IMR-90 (cell line): ENCODE results near the gene GRAMD4. TPM values are rescaled to one million over a fixed set of nuclear protein-coding genes. Genes with fewer than 3 reads are reported as not detected.

Experiments used
- ATAC-seq: fragments of 200-7000 bp; cut with Tn5 transposase; 2 replicates; pipeline ENCODE4 v1.9.1; 2020; ENCODE audit warnings: low read depth, mild to moderate bottlenecking, moderate library complexity
- BruUV-seq: library from RNA; stranded (reverse); fragments of 400-500 nt; replicated peaks from 2 replicates; lab custom pipeline; 2021; lab: Mats Ljungman, UMichigan
- CTCF ChIA-PET: fragments of 300-600 bp; formaldehyde crosslinking; extraction: SDS; loops from one replicate; lab custom pipeline; 2021; ENCODE audit warnings: antibody characterized with exemption; lab: Yijun Ruan, JAX
- POLR2A ChIA-PET: fragments of 300-600 bp; sonication (Branson Sonifier 250); formaldehyde crosslinking; loops from one replicate; lab custom pipeline; 2022; ENCODE audit warnings: antibody characterized with exemption; ENCODE audit not compliant: unreplicated experiment; lab: Charles Lee
- DNase-seq: peaks from one replicate; pipeline ENCODE4 v3.0.0; 2013
- H2AFZ ChIP-seq: replicated peaks from 2 replicates; pipeline ENCODE3; 2013; ENCODE audit warnings: low read length, mild to moderate bottlenecking; ENCODE audit not compliant: poor library complexity
- H2AK5ac ChIP-seq: 2 replicates; pipeline ENCODE4 v1.6.1; 2013; ENCODE audit warnings: low read depth, low read length, inconsistent platforms
- H2AK9ac ChIP-seq: replicated peaks from 2 replicates; pipeline ENCODE3; 2013; ENCODE audit warnings: mild to moderate bottlenecking, low read depth, low read length, moderate library complexity; ENCODE audit not compliant: poor library complexity
- H2BK120ac ChIP-seq: 2 replicates; pipeline ENCODE4 v1.6.1; 2013; ENCODE audit warnings: low read depth, low read length, inconsistent platforms
- H2BK15ac ChIP-seq: 3 replicates; pipeline ENCODE4 v1.6.1; 2013; ENCODE audit warnings: low read depth, low read length, inconsistent platforms
- H2BK20ac ChIP-seq: 2 replicates; pipeline ENCODE4 v1.6.1; 2013; ENCODE audit warnings: low read depth, mild to moderate bottlenecking, inconsistent platforms, low read length, moderate library complexity
- H2BK5ac ChIP-seq: 2 replicates; pipeline ENCODE4 v1.6.1; 2013; ENCODE audit warnings: mild to moderate bottlenecking, low read depth, low read length, inconsistent platforms; ENCODE audit not compliant: poor library complexity, severe bottlenecking
- H3K14ac ChIP-seq: replicated peaks from 2 replicates; pipeline ENCODE4 v1.6.1; 2013; ENCODE audit warnings: low read depth, low read length, inconsistent platforms
- H3K18ac ChIP-seq: 2 replicates; pipeline ENCODE4 v1.6.1; 2013; ENCODE audit warnings: low read depth, low read length, control low read depth
- H3K23ac ChIP-seq: 2 replicates; pipeline ENCODE4 v1.6.1; 2013; ENCODE audit warnings: low read depth, low read length, inconsistent platforms
- H3K27ac ChIP-seq: 2 replicates; pipeline ENCODE4 v1.5.1; 2013; ENCODE audit warnings: mild to moderate bottlenecking, control low read depth, low read length; ENCODE audit not compliant: insufficient read depth
- H3K27me3 ChIP-seq: 2 replicates; pipeline ENCODE4 v1.6.1; 2013; ENCODE audit warnings: low read length; ENCODE audit not compliant: control insufficient read depth, insufficient read depth
- H3K36me3 ChIP-seq: 2 replicates; pipeline ENCODE4 v1.6.1; 2013; ENCODE audit warnings: low read length, mixed read lengths; ENCODE audit not compliant: control insufficient read depth, insufficient read depth
- H3K4ac ChIP-seq: 2 replicates; pipeline ENCODE4 v1.6.1; 2013; ENCODE audit warnings: low read depth, low read length, inconsistent platforms
- H3K4me1 ChIP-seq: 2 replicates; pipeline ENCODE4 v1.6.1; 2013; ENCODE audit warnings: low read length, mixed read lengths; ENCODE audit not compliant: control insufficient read depth, insufficient read depth
- H3K4me2 ChIP-seq: 2 replicates; pipeline ENCODE4 v1.6.1; 2013; ENCODE audit warnings: low read depth, mild to moderate bottlenecking, control low read depth, low read length, moderate library complexity
- H3K4me3 ChIP-seq: 2 replicates; pipeline ENCODE4 v1.5.1; 2013; ENCODE audit warnings: low read depth, mild to moderate bottlenecking, control low read depth, low read length, moderate library complexity; ENCODE audit not compliant: insufficient read depth
- H3K56ac ChIP-seq: 2 replicates; pipeline ENCODE4 v1.6.1; 2013; ENCODE audit warnings: low read length, inconsistent platforms; ENCODE audit not compliant: insufficient read depth; ENCODE audit errors: extremely low read depth
- H3K79me1 ChIP-seq, 2 experiments: 2 replicates each; pipeline ENCODE4 v1.6.1; 2013; ENCODE audit warnings: low read length in 2 of 2, inconsistent platforms in 1 of 2, low read depth in 1 of 2
- H3K9ac ChIP-seq: 2 replicates; pipeline ENCODE4 v1.6.1; 2013; ENCODE audit warnings: low read depth, low read length, control low read depth
- H3K9me1 ChIP-seq: 2 replicates; pipeline ENCODE4 v1.6.1; 2013; ENCODE audit warnings: low read length, inconsistent platforms; ENCODE audit not compliant: insufficient read depth
- H3K9me3 ChIP-seq: 2 replicates; pipeline ENCODE4 v1.6.1; 2013; ENCODE audit warnings: low read length; ENCODE audit not compliant: control insufficient read depth, insufficient read depth
- H4K20me1 ChIP-seq: 2 replicates; pipeline ENCODE4 v1.6.1; 2013; ENCODE audit warnings: low read length, inconsistent platforms; ENCODE audit not compliant: insufficient read depth
- H4K5ac ChIP-seq: 2 replicates; pipeline ENCODE4 v1.6.1; 2013; ENCODE audit warnings: mild to moderate bottlenecking, low read depth, low read length, control low read depth
- H4K8ac ChIP-seq, 2 experiments: 2 replicates each; pipeline ENCODE4 v1.6.1; 2013; ENCODE audit warnings: low read depth in 2 of 2, low read length in 2 of 2, control low read depth in 1 of 2, inconsistent platforms in 1 of 2
- H4K91ac ChIP-seq: 2 replicates; pipeline ENCODE4 v1.6.1; 2013; ENCODE audit warnings: low read depth, low read length, inconsistent platforms; ENCODE audit not compliant: insufficient read depth
- BHLHE40 ChIP-seq: fragments of 150-350 bp; IDR thresholded peaks from 2 replicates; pipeline ENCODE4 v1.6.1; 2016; ENCODE audit warnings: mild to moderate bottlenecking, low read depth, low read length
- CEBPB ChIP-seq: IDR thresholded peaks from 2 replicates; pipeline ENCODE4 v1.6.1; 2012; ENCODE audit warnings: low read depth, low read length, improper control_type of control experiment
- CHD1 ChIP-seq: IDR thresholded peaks from 2 replicates; pipeline ENCODE4 v1.6.1; 2012; ENCODE audit warnings: low read depth, low read length, improper control_type of control experiment
- MAZ ChIP-seq: IDR thresholded peaks from 2 replicates; pipeline ENCODE4 v1.6.1; 2012; ENCODE audit warnings: low read depth, mild to moderate bottlenecking, low read length, improper control_type of control experiment, moderate library complexity, borderline replicate concordance
- MXI1 ChIP-seq: IDR thresholded peaks from 2 replicates; pipeline ENCODE4 v1.6.1; 2012; ENCODE audit warnings: low read depth, mild to moderate bottlenecking, low read length, moderate library complexity, borderline replicate concordance
- NFE2L2 ChIP-seq: fragments of 150-350 bp; IDR thresholded peaks from 2 replicates; pipeline ENCODE4 v1.6.1; 2016; ENCODE audit warnings: low read depth, mild to moderate bottlenecking, low read length
- POLR2A ChIP-seq: IDR thresholded peaks from 2 replicates; pipeline ENCODE4 v1.6.1; 2012; ENCODE audit warnings: mild to moderate bottlenecking, low read depth, low read length
- RAD21 ChIP-seq: IDR thresholded peaks from 2 replicates; pipeline ENCODE4 v1.6.1; 2012; ENCODE audit warnings: low read length, improper control_type of control experiment
- RCOR1 ChIP-seq: IDR thresholded peaks from 2 replicates; pipeline ENCODE4 v1.6.1; 2012; ENCODE audit warnings: mild to moderate bottlenecking, low read length, improper control_type of control experiment; ENCODE audit not compliant: insufficient replicate concordance
- RFX5 ChIP-seq: IDR thresholded peaks from 2 replicates; pipeline ENCODE4 v1.8.0; 2012; ENCODE audit warnings: low read depth, mild to moderate bottlenecking, low read length, moderate library complexity
- SMC3 ChIP-seq: fragments of 150-350 bp; IDR thresholded peaks from 2 replicates; pipeline ENCODE4 v1.6.1; 2016; ENCODE audit warnings: low read depth, mild to moderate bottlenecking, antibody characterized with exemption, low read length, moderate library complexity
- WGBS, 2 experiments: methylation state at CpG; one replicate each; pipeline versions ENCODE4 v1.1.5 to v1.1.7; 2013; ENCODE audit warnings: missing lambda C conversion rate in 2 of 2; ENCODE audit not compliant: insufficient read length in 1 of 2; ENCODE audit errors: extremely low coverage in 2 of 2; 5-methylcytosine and 5-hydroxymethylcytosine counted together
- dilution Hi-C: fragments of 300-500 bp; cut with HindIII; formaldehyde crosslinking; loops from one replicate; pipeline ENCODE4 v1.14.3; 2018; ENCODE audit warnings: low sequenced_read_pairs; ENCODE audit not compliant: unreplicated experiment
- in situ Hi-C: fragments of 300-500 bp; cut with MboI; formaldehyde crosslinking; loops from 3 replicates; pipeline ENCODE4 v1.14.3; 2019; ENCODE audit warnings: low sequenced_read_pairs, inconsistent platforms, mixed read lengths
- intact Hi-C: fragments of 100-400 bp; cut with micrococcal nuclease; formaldehyde crosslinking; loops from 2 replicates; pipeline ENCODE4 v1.10.0; 2022
- polyA plus RNA-seq, 3 experiments: library from polyadenylated mRNA; depleted of rRNA; stranded (reverse); fragments of >200 nt; gene quantifications; 2 replicates each; pipeline ENCODE4 v1.2.3, GENCODE V29; 2012; ENCODE audit warnings: low replicate concordance in 1 of 3
- total RNA-seq: library from RNA; depleted of rRNA; stranded (reverse); fragments of >200 nt; gene quantifications from 2 replicates; pipeline ENCODE4 v1.2.3, GENCODE V29; 2012
- TF ChIP-seq, protein P1 (sequence below): conservative IDR thresholded peaks from 2 replicates; pipeline ENCODE4 v1.5.1; 2012; ENCODE audit warnings: mild to moderate bottlenecking, low read depth, low read length, improper control_type of control experiment
- TF ChIP-seq, protein P2 (sequence below): fragments of 150-350 bp; IDR thresholded peaks from 2 replicates; pipeline ENCODE4 v1.6.1; 2016; ENCODE audit warnings: low read depth, mild to moderate bottlenecking, low read length, moderate library complexity, borderline replicate concordance

GRAMD4 gene
- total and polyA plus RNA-seq, 2 of the 4 experiments (the other 2 are of a cell fraction): 2.7 to 5.8 TPM

DNA sequence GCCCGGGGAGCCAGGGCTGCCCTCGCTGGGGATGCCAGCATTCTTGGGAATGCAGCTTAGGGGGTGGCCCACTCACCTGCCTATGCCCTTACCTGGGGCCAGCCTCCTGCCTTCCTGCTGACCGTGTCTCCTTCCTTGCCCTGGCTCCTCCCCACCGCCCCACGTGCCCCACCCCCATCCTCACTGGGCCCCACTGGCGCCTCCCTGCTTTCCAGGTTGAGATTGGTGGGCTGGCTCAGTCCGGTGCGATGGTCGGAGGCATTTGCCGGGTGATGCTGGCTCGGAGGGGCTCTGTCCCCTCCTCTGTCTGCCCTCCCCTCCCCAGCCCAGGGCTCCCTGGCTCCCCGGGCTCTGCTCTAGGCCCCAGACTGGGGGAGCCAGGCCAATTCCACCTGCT lies 34.1 kb upstream of the GRAMD4 start:
- H3K27ac ChIP-seq: no peak overlapping the region
- no peak for ATAC-seq
- no peaks in the 10 kb centered on the region; the same call in 1 of the 2 replicates for H3K27me3 ChIP-seq
- no peak overlapping the region for H4K5ac ChIP-seq
- peaks cover 3 to 4% of the 10 kb centered on the region in 2 experiments; a peak in 2 of 4 replicates for H3K79me1 ChIP-seq
- no peak overlapping the region for H3K9ac ChIP-seq
- no peak overlapping the region for H2AFZ ChIP-seq
- no peak for TF ChIP-seq CHD1
- no peak for TF ChIP-seq RAD21
- TF ChIP-seq BHLHE40: no peak
- no peak for TF ChIP-seq SMC3
- no peak for TF ChIP-seq RFX5
- no peak for TF ChIP-seq RCOR1
- TF ChIP-seq, protein P1, sequence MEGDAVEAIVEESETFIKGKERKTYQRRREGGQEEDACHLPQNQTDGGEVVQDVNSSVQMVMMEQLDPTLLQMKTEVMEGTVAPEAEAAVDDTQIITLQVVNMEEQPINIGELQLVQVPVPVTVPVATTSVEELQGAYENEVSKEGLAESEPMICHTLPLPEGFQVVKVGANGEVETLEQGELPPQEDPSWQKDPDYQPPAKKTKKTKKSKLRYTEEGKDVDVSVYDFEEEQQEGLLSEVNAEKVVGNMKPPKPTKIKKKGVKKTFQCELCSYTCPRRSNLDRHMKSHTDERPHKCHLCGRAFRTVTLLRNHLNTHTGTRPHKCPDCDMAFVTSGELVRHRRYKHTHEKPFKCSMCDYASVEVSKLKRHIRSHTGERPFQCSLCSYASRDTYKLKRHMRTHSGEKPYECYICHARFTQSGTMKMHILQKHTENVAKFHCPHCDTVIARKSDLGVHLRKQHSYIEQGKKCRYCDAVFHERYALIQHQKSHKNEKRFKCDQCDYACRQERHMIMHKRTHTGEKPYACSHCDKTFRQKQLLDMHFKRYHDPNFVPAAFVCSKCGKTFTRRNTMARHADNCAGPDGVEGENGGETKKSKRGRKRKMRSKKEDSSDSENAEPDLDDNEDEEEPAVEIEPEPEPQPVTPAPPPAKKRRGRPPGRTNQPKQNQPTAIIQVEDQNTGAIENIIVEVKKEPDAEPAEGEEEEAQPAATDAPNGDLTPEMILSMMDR: no peak
- no peak for TF ChIP-seq POLR2A
- TF ChIP-seq MXI1: no peak
- no peak for TF ChIP-seq CEBPB
- TF ChIP-seq MAZ: no peak
- TF ChIP-seq NFE2L2: no peak
- TF ChIP-seq, protein P2, sequence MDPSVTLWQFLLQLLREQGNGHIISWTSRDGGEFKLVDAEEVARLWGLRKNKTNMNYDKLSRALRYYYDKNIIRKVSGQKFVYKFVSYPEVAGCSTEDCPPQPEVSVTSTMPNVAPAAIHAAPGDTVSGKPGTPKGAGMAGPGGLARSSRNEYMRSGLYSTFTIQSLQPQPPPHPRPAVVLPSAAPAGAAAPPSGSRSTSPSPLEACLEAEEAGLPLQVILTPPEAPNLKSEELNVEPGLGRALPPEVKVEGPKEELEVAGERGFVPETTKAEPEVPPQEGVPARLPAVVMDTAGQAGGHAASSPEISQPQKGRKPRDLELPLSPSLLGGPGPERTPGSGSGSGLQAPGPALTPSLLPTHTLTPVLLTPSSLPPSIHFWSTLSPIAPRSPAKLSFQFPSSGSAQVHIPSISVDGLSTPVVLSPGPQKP: no peak
- no peak overlapping the region for H3K56ac ChIP-seq
- CTCF ChIA-PET: no interaction called here
- peaks cover 42% of the 10 kb centered on the region for H4K20me1 ChIP-seq
- intact Hi-C loops: no loop called here
- no CpG with 5 or more reads among the region's 12 CpGs for WGBS, 2 experiments
- no TSS peak for BruUV-seq
- POLR2A ChIA-PET: no interaction called here
- no peak overlapping the region for H3K4me2 ChIP-seq
- no peak overlapping the region for H3K23ac ChIP-seq
- no peak overlapping the region for H2AK9ac ChIP-seq
- no peak overlapping the region for H2BK15ac ChIP-seq
- no peaks in the 10 kb centered on the region for H3K9me1 ChIP-seq
- peaks cover 5% of the 10 kb centered on the region; the same call in 1 of the 2 replicates for H3K4me1 ChIP-seq
- dilution Hi-C loops: no loop called here
- H4K91ac ChIP-seq: no peak overlapping the region
- no peak overlapping the region for H4K8ac ChIP-seq
- no peak overlapping the region for H3K4me3 ChIP-seq
- H3K36me3 ChIP-seq: peaks cover 1% of the 10 kb centered on the region; the same call in 1 of the 2 replicates
- no peak overlapping the region for H3K14ac ChIP-seq
- no peak for DNase-seq
- H3K4ac ChIP-seq: no peak overlapping the region
- H2BK20ac ChIP-seq: no peak overlapping the region
- in situ Hi-C loops: no loop called here
- no peak overlapping the region for H2AK5ac ChIP-seq
- no peaks in the 10 kb centered on the region for H3K9me3 ChIP-seq
- H3K18ac ChIP-seq: no peak overlapping the region
- no peak overlapping the region for H2BK5ac ChIP-seq
- H2BK120ac ChIP-seq: no peak overlapping the region
